ENCODE measurements around the gene PKP1. TPM values are rescaled to one million over a fixed set of nuclear protein-coding genes. Genes with fewer than 3 reads are reported as not detected.

Gene PKP1
- total and polyA plus RNA-seq, 9 donors = 3.3 to 40.4 (median 10.5) TPM

DNA sequence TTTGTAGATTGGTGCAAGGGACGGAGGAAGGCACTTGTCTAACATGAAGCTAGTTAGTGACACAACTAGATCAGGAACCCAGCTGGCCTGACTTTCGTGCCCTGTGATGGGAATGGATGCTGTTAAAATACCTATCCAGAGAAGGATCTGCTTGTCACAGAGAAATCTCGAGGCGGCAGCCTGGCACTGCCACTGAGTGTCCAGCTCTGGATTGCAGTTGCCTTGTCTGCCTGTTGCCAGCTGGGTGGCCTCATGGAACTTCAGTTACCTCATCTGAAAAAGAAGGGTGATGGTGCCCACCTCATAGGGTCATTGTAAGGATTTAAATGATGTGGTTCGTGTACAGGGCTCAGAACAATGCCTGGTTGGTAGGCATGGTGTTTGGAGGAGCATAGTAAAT is 2.4 kb upstream of the PKP1 start:
- no peak overlapping the region for H3K27ac ChIP-seq (ENCODE audit: low read length)
- WGBS (ENCODE audit: insufficient coverage) = 73% methylated on average over 4 of the region's 5 CpGs
- peaks cover 43% of the 10 kb centered on the region for H3K4me1 ChIP-seq (ENCODE audit: control insufficient read depth, insufficient read depth, low read length)
- no peaks in the 10 kb centered on the region for H3K9me3 ChIP-seq (replicated peaks; ENCODE audit: control insufficient read depth, low read depth, low read length)
- no peak for DNase-seq
- H3K36me3 ChIP-seq (ENCODE audit: control insufficient read depth, insufficient read depth, low read length) = no peaks in the 10 kb centered on the region
- H3K4me3 ChIP-seq (ENCODE audit: low read length) = no peak overlapping the region
- H3K27me3 ChIP-seq (ENCODE audit: control insufficient read depth, insufficient read depth, low read length) = peaks cover 48% of the 10 kb centered on the region

DNA sequence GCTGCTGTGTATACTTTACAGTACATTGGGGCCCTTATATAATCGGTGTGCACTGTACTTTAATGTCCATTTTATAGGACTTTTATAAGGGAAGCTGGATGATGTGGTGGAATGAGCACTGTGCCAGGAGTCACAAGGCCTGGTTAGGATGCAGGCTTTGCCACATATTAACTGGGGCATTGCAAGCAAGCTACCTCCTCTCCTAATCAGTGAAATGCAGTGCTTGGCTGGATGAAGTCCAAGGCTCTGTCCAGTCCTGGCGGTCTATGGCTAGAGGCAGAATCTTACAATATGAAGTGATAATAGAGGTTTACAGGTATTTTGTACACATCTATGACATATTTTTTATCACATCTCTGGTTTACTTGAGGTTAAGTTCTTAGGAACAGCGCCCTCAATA is 1.7 kb upstream of the PKP1 start:
- DNase-seq = no peak
- WGBS (ENCODE audit: insufficient coverage) = no CpG with 5 or more reads among the region's 3 CpGs

DNA sequence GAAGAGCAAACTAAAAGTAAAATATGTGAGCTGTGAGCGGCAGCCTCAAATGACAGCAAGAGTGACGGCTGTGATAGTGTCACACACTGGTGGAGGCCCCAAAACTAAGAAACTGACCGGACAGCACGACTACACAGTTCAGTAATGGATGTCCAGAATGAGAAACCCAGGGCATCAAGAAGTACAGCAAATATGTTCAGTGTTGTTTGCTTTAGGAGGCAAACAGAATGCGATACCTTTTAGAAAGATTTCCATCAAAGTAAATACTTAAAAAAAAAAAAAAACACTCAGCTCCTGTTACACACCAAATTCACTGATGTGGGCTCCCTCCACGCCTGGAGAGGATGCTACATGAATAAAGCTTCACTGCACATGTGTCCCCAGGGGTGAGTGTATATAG is 1.1 kb upstream of the PKP1 start:
- Histone ChIP-seq H3K36me3 (ENCODE audit: control insufficient read depth, insufficient read depth, low read length) (no peaks in the 10 kb centered on the region), H3K4me1 (ENCODE audit: control insufficient read depth, insufficient read depth, low read length) (peaks cover 32% of the 10 kb centered on the region), H3K27me3 (ENCODE audit: control insufficient read depth, insufficient read depth, low read length) (peaks cover 52% of the 10 kb centered on the region), H3K9me3 (replicated peaks; ENCODE audit: control insufficient read depth, low read depth, low read length) (no peaks in the 10 kb centered on the region), H3K4me3 (ENCODE audit: low read length) (no peak overlapping the region), H3K27ac (ENCODE audit: low read length) (no peak overlapping the region)
- 73% methylated on average over 4 of the region's 6 CpGs for WGBS (ENCODE audit: insufficient coverage)
- no peak for DNase-seq

More for the DNA sequence above, 1.7 kb upstream of the PKP1 start:
- no peaks in the 10 kb centered on the region for H3K9me3 ChIP-seq (replicated peaks; ENCODE audit: control insufficient read depth, low read depth, low read length)
- peaks cover 39% of the 10 kb centered on the region for H3K4me1 ChIP-seq (ENCODE audit: control insufficient read depth, insufficient read depth, low read length)
- peaks cover 52% of the 10 kb centered on the region for H3K27me3 ChIP-seq (ENCODE audit: control insufficient read depth, insufficient read depth, low read length)
- H3K27ac ChIP-seq (ENCODE audit: low read length) = no peak overlapping the region
- H3K36me3 ChIP-seq (ENCODE audit: control insufficient read depth, insufficient read depth, low read length) = no peaks in the 10 kb centered on the region
- H3K4me3 ChIP-seq (ENCODE audit: low read length) = no peak overlapping the region

DNA sequence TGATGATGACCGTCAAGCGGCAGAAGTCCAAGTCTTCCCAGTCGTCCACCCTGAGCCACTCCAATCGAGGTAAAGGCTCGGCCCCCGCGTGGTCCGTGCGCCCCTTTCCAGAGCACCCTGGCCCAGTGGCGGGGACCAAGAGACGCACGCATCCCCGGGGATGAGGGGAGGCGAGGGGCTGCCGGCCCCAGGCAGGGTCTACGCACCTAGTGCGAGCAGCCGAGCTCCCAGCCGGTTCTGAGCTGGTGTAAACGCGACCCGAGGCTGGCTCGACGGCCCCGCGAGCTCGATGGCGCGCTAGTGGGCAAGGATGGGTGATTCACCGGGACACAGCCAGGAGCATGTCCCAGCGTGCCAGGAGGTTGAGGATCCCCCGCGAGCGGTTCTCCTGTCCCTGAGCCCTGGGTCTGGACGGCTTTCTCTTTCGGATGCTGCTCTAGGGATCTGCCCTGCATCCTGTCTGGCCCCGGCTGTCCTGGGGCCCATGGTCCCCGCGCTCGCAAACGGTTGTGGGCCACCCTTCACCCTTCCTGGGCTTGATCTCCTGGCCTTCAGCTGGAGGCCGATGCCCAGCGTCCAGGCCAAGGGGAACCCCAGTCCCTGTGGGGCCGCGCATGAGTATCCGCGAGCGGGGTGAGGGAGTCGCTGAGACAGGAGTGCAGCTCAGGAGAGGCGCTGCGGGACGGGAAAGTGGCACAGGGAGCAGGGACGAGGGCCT is 689 bp downstream of the PKP1 start:
- no peaks in the 10 kb centered on the region for H3K9me3 ChIP-seq (replicated peaks; ENCODE audit: control insufficient read depth, low read depth, low read length)
- H3K36me3 ChIP-seq (ENCODE audit: control insufficient read depth, insufficient read depth, low read length) = no peaks in the 10 kb centered on the region
- peaks cover 48% of the 10 kb centered on the region for H3K27me3 ChIP-seq (ENCODE audit: control insufficient read depth, insufficient read depth, low read length)
- WGBS (ENCODE audit: insufficient coverage) = 22% methylated on average over 53 of the region's 53 CpGs
- DNase-seq = no peak
- peak overlapping the region; percentile 39 for H3K4me3 ChIP-seq (ENCODE audit: low read length)
- peaks cover 43% of the 10 kb centered on the region for H3K4me1 ChIP-seq (ENCODE audit: control insufficient read depth, insufficient read depth, low read length)
- no peak overlapping the region for H3K27ac ChIP-seq (ENCODE audit: low read length)

DNA sequence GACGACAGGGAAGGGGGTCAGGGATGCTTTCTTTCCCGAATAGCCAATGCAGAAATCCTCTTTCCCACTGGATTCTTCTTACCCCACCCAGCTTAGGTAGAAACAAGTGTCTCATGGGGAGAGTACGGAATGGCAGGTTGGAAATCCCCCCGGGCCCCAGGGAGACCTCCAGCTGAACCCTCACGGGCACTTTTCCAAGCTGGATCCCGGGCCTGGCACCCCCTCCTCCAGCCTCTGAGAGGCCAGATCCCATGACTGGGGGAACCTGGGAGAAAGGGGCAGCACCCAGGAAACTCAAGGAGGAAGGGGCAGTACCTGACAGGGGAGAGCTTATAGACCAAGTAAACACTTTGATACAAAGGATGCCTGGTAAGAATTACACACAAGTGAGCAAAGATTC is 1.3 kb downstream of the PKP1 start:
- Histone ChIP-seq H3K27ac (ENCODE audit: low read length) (no peak overlapping the region), H3K36me3 (ENCODE audit: control insufficient read depth, insufficient read depth, low read length) (no peaks in the 10 kb centered on the region), H3K27me3 (ENCODE audit: control insufficient read depth, insufficient read depth, low read length) (peaks cover 48% of the 10 kb centered on the region), H3K4me3 (ENCODE audit: low read length) (peak overlapping the region; percentile 39), H3K9me3 (replicated peaks; ENCODE audit: control insufficient read depth, low read depth, low read length) (no peaks in the 10 kb centered on the region), H3K4me1 (ENCODE audit: control insufficient read depth, insufficient read depth, low read length) (peaks cover 43% of the 10 kb centered on the region)
- WGBS (ENCODE audit: insufficient coverage) = no CpG with 5 or more reads among the region's 6 CpGs
- no peak for DNase-seq

DNA sequence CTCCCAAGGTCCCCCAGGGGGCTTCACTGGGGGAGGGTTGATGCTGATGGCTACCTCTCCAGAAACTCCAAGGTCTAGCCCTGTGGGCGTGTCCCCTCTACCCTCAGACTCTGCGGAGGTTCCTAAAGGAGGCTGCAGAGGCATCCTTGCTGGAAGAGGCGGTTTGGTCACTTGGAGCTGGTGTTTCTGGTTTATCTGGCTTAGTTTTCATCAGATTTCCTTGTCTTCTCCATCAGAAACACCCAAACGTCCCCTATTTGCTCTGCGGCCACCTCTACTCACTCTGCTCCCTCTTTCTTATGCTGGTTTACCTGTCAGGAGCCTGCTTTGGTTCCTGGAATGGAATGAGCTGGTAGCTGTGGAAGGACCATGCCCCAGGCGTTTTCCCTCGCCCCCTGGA is 2.5 kb downstream of the PKP1 start:
- Histone ChIP-seq H3K4me3 (ENCODE audit: low read length) (no peak overlapping the region), H3K9me3 (replicated peaks; ENCODE audit: control insufficient read depth, low read depth, low read length) (no peaks in the 10 kb centered on the region), H3K27ac (ENCODE audit: low read length) (no peak overlapping the region), H3K36me3 (ENCODE audit: control insufficient read depth, insufficient read depth, low read length) (no peaks in the 10 kb centered on the region), H3K27me3 (ENCODE audit: control insufficient read depth, insufficient read depth, low read length) (peaks cover 44% of the 10 kb centered on the region), H3K4me1 (ENCODE audit: control insufficient read depth, insufficient read depth, low read length) (peaks cover 46% of the 10 kb centered on the region)
- DNase-seq = no peak
- WGBS (ENCODE audit: insufficient coverage) = no CpG with 5 or more reads among the region's 7 CpGs

DNA sequence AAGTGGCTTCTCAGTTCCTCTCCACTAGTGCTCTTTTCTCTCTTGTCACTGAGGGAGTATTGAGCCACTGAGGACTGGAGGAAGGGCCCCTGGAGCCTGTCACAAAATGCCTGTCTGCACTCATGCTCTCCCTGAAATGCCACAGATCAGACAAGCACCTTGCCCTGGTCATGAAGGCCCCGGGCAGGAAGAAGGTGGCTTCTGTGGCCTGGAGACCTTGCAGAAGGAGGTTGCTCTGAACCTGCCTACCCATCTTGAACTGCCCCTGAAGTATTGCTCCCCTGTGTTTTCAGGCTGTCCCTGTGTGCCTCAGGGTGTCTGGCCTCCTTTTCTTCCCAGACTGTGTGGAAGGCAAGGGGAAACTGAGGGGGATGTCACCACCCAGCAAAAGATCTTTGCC is 3.1 kb downstream of the PKP1 start:
- WGBS (ENCODE audit: insufficient coverage) = 80% methylated on average over 1 of the region's 1 CpG
- no peak for DNase-seq
- no peaks in the 10 kb centered on the region for H3K9me3 ChIP-seq (replicated peaks; ENCODE audit: control insufficient read depth, low read depth, low read length)
- H3K4me3 ChIP-seq (ENCODE audit: low read length) = no peak overlapping the region
- peaks cover 42% of the 10 kb centered on the region for H3K27me3 ChIP-seq (ENCODE audit: control insufficient read depth, insufficient read depth, low read length)
- H3K4me1 ChIP-seq (ENCODE audit: control insufficient read depth, insufficient read depth, low read length) = peaks cover 48% of the 10 kb centered on the region
- no peaks in the 10 kb centered on the region for H3K36me3 ChIP-seq (ENCODE audit: control insufficient read depth, insufficient read depth, low read length)
- no peak overlapping the region for H3K27ac ChIP-seq (ENCODE audit: low read length)

DNA sequence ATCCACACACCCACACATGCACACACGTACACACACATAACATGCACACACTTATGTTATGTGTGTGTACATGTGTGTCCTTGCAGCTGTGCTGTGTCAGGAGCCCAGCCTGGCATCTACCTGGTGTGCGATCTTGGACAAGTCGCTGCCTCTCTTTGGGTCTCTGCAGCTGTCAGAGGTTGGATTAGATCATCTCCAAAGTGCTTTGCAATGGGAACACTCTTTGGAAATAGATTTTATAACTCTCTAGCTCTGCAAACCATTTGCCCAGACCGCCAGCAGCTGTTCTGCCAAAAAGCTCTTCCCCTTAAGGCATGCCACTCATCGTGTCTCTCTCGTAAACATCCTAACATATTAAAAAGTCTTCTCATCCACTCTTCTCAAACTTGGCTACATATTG is 4.7 kb downstream of the PKP1 start:
- Histone ChIP-seq H3K9me3 (replicated peaks; ENCODE audit: control insufficient read depth, low read depth, low read length) (no peaks in the 10 kb centered on the region), H3K4me1 (ENCODE audit: control insufficient read depth, insufficient read depth, low read length) (peaks cover 49% of the 10 kb centered on the region), H3K27ac (ENCODE audit: low read length) (peak overlapping the region; percentile 17), H3K36me3 (ENCODE audit: control insufficient read depth, insufficient read depth, low read length) (no peaks in the 10 kb centered on the region), H3K27me3 (ENCODE audit: control insufficient read depth, insufficient read depth, low read length) (peaks cover 30% of the 10 kb centered on the region), H3K4me3 (ENCODE audit: low read length) (no peak overlapping the region)
- 79% methylated on average over 5 of the region's 6 CpGs for WGBS (ENCODE audit: insufficient coverage)
- DNase-seq = peak; percentile 51

DNA sequence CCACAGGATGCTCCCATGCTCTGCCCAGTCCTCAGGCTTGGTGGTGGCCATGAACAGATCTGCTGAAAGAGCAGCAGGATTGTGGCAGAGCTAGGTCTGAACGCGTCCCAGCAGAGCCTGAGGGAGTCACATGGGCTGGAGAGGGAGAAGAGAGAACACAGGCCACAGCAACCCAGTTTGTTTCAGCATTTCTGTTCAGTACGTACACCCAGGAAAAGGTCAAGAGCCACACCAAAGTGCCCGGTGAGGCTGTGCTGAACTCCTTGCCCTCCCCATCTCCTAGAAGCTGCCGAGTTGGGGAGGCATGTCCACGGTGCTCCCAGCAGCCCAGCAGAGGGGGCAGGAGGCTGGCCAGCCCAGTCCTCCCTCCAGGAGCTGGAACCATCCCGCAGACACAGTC is 5.5 kb downstream of the PKP1 start:
- Histone ChIP-seq H3K27ac (ENCODE audit: low read length) (no peak overlapping the region), H3K9me3 (replicated peaks; ENCODE audit: control insufficient read depth, low read depth, low read length) (no peaks in the 10 kb centered on the region), H3K27me3 (ENCODE audit: control insufficient read depth, insufficient read depth, low read length) (peaks cover 22% of the 10 kb centered on the region), H3K4me3 (ENCODE audit: low read length) (no peak overlapping the region), H3K36me3 (ENCODE audit: control insufficient read depth, insufficient read depth, low read length) (no peaks in the 10 kb centered on the region), H3K4me1 (ENCODE audit: control insufficient read depth, insufficient read depth, low read length) (peaks cover 42% of the 10 kb centered on the region)
- no peak for DNase-seq
- 54% methylated on average over 7 of the region's 7 CpGs for WGBS (ENCODE audit: insufficient coverage)

DNA sequence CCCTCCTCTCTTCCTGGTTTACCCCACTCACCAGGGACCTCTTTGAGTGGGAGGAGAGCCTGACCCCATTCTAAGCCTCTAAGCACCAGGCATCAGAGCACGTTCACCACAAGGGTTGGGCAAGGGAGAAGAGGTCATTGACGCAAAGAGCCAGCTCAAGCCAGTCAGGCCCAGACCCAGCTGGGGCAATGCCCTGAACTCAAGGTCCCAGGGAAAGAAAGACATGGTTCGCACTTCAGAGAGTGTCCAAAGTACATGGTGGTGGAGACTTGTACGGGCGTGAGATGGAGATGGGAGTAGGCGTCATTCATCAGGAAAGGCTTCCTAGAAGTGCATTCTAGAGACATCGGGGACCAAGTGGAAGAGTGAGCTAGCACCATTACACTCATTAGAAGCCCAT is 7.2 kb downstream of the PKP1 start:
- H3K9me3 ChIP-seq (replicated peaks; ENCODE audit: control insufficient read depth, low read depth, low read length) = no peaks in the 10 kb centered on the region
- no peak overlapping the region for H3K4me3 ChIP-seq (ENCODE audit: low read length)
- DNase-seq = no peak
- WGBS (ENCODE audit: insufficient coverage) = 83% methylated on average over 5 of the region's 7 CpGs
- H3K36me3 ChIP-seq (ENCODE audit: control insufficient read depth, insufficient read depth, low read length) = no peaks in the 10 kb centered on the region
- peaks cover 7% of the 10 kb centered on the region for H3K27me3 ChIP-seq (ENCODE audit: control insufficient read depth, insufficient read depth, low read length)
- H3K27ac ChIP-seq (ENCODE audit: low read length) = no peak overlapping the region
- H3K4me1 ChIP-seq (ENCODE audit: control insufficient read depth, insufficient read depth, low read length) = peaks cover 35% of the 10 kb centered on the region

DNA sequence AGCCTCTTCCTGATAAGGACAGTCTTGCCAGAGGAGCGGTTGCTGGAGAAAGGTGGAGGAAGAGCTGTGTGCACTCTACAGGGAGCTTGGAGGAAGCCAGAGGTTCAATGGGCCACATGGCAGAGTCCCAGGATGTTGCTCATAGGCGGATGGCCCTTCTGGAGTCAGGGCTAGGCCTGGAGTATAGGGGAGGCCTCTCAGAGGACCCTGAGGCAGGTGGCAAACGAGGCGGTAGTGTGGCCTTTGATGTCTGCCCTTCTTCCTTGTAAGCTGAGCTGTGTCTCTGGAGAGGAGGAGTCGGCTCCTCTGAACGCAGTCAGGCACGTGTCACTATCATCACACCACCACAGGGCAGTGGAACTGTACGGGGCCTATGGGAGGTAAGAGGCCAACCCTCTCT is 8.6 kb downstream of the PKP1 start:
- H3K27ac ChIP-seq (ENCODE audit: low read length) = no peak overlapping the region
- no peaks in the 10 kb centered on the region for H3K36me3 ChIP-seq (ENCODE audit: control insufficient read depth, insufficient read depth, low read length)
- no peak for DNase-seq
- WGBS (ENCODE audit: insufficient coverage) = 59% methylated on average over 3 of the region's 8 CpGs
- no peaks in the 10 kb centered on the region for H3K9me3 ChIP-seq (replicated peaks; ENCODE audit: control insufficient read depth, low read depth, low read length)
- no peak overlapping the region for H3K4me3 ChIP-seq (ENCODE audit: low read length)
- H3K27me3 ChIP-seq (ENCODE audit: control insufficient read depth, insufficient read depth, low read length) = no peaks in the 10 kb centered on the region
- H3K4me1 ChIP-seq (ENCODE audit: control insufficient read depth, insufficient read depth, low read length) = peaks cover 35% of the 10 kb centered on the region

All from muscle of leg (tissue), 11 donors.